Head of caudate nucleus (tissue), 42 donors: ENCODE data around the gene PTGES3L.
"Not testable (repeated sequence)": the region's sequence is repeated elsewhere in the genome, so short reads cannot be mapped to it uniquely, and the experiment has no call there.

Source experiments
- DNase-seq, 42 donors: peaks; one replicate each; pipeline versions ENCODE4 v3.0.0 to v3.0.0-alpha.2; 2020 to 2021; ENCODE audit warnings: mixed read lengths in 7 of 42
- intact Hi-C: fragments of 100-400 bp; cut with DNase I; formaldehyde crosslinking; loops from one replicate; pipeline ENCODE4 v1.15.0; 2022

The PTGES3L gene

GRCh38 chr17:42991471-42991870 lies 11.6 kb upstream of the PTGES3L start:
- intact Hi-C loops: loop anchor here (10.0 kb wide), 1 partner anchor 147 kb away; the partner anchor contains the start of gene AOC2
- no peak for DNase-seq

- intact Hi-C loops: loop anchor here (10.0 kb wide), 1 partner anchor 145 kb away; the partner anchor contains the start of gene AOC2
- no peak for DNase-seq
Observed at GRCh38 chr17:42989726-42990652, 10.1 kb upstream of the PTGES3L start.

DNA sequence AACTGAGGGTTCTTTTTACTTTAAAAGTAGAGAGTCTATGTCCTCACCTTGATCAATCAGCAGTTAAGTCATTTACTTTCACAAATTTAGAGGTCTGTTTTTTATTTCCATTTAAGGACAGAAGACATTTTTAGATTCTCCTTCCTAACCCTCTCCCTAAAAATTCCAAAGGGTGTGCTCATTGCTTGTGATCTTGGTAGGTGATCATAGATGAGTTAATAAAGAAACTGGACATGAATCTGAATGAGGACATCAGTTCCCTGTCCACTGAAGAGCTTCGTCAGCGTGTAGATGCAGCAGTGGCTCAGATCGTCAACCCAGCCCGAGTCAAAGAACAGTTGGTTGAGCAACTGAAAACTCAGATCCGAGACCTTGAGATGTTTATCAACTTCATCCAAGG lies 9.3 kb upstream of the PTGES3L start:
- intact Hi-C loops: no loop called here
- no peak for DNase-seq

DNA sequence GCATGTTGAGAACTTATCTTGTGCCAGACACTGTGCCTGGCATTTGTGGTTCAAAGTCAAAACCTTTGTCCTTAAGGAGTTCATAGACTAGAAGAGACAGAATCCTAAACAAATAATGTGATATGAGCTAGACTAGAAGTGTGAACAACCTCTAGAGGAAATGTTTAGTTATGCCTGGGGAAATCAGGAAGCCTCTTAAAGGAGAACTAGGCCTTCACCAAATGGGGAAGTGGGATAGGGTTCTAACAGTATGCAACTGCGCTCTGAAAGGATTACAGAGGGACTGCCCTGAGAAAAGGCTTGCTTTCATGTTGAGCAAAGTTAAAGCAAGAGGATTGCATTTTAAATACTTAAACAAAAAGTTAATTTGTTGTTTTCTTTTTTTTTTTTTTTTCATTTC lies 5.3 kb upstream of the PTGES3L start:
- intact Hi-C loops: no loop called here
- DNase-seq: no peak

DNA sequence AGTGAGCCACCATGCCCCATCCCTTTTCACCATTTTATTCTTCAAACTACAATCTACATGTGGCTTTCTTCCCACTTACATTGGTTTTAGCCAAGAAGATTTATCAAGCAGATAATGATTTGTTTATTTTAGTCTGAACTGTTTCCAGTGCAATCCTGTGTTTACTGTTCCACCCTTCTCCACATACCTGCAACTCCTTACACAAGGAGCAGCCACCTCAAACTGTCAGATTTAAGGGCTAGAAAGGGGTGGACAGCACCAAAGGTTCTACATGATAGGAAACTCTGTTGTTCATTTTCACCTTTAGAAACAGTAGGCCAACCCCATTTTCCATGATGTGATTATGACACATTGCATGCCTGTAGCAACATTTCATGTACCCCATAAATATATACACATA lies 2.4 kb upstream of the PTGES3L start:
- intact Hi-C loops: no loop called here
- DNase-seq: no peak

DNA sequence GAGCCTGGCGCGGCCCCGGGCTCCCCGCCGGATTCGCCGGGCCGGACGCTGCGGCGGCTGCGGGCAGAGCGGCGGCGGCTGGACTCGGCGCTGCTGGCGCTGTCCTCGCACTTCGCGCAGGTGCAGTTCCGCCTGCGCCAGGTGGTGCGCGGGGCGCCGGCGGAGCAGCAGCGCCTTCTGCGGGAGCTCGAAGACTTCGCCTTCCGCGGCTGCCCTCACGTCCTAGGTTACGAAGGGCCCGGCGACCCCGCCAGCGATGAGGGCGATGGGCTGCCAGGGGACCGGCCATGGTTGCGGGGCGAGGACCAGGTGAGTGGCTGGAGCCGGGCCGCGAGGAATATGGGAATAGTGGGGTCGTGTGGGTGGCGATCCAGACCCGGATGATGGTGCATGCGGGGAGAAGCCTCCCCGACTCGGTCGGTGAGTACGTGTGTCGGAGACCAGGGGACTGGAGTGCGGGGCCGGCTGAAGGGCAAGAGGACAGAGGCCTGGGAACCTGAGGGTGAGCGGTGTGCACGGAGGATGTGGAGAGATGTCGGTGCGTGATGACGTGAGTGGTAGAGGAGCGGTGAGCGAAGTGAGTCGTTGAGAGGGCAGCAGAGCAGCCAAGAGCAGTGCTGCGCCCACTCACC lies 1.0 kb upstream of the PTGES3L start:
- intact Hi-C loops: no loop called here
- peak; percentile 32 to 91 (median 68) for DNase-seq

- DNase-seq: peak; percentile 83 to 97 (median 93)
- intact Hi-C loops: no loop called here
Observed at GRCh38 chr17:42980274-42980765, 440 bp upstream of the PTGES3L start, which contains the start of gene RUNDC1. TSS of gene RUNDC1 (plus strand) at chr17:42980565. CDS start at chr17:42980577, 12 bp downstream.

DNA sequence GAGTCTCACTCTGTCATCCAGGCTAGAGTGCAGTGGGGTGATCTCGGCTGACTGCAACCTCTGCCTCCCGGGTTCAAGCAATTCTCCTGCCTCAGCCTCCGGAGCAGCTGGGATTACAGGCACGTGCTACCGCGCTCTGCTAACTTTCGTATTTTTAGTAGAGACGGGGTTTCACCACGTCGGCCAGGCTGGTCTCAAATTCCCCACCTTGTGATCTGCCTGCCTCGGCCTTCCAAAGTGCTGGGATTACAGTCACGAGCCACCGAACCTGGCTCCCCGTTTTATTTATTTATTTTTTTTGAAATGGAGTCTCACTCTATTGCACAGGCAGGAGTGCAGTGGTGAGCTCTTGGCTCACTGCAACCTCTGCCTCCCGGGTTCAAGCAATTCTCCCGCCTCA lies 4.2 kb downstream of the PTGES3L start:
- DNase-seq, intact Hi-C loops: not testable (repeated sequence)

GRCh38 chr17:42975265-42975664 lies 4.6 kb downstream of the PTGES3L start:
- DNase-seq: no peak
- intact Hi-C loops: no loop called here

- DNase-seq: not testable (repeated sequence)
Observed at GRCh38 chr17:42973323-42973722, 6.6 kb downstream of the PTGES3L start.

GRCh38 chr17:42971589-42971988 lies 8.3 kb downstream of the PTGES3L start:
- no peak for DNase-seq
- intact Hi-C loops: no loop called here

More at GRCh38 chr17:42973323-42973722, 6.6 kb downstream of the PTGES3L start:
- intact Hi-C loops: not testable (repeated sequence)

DNA sequence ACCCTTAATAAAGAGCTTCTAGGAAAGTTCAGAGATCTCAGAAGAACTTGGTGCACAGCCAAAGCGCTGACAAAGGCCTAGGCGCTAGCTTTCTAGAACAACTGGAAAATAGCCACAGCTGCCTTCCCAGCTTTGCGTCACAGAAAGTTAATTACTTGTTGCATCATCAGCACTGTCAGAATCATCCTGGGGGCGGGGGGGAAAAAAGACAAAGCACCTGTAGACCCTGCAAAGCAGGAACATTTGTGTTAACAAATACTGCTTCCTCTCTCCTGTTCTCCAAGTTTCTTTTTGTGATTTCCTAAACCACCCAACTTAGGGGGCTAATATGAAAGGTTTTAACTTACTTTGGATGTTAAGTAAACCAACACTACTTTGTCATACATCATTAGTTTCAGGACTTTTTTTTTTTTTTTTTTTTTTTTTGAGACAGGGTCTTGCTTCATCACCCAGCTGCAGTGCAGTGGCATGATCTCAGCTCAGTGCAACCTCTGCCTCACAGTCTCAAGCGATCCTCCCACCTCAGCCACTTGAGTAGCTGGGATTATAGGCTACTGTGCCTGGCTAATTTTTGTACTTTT lies 10.8 kb downstream of the PTGES3L start:
- DNase-seq: no peak
- intact Hi-C loops: no loop called here

DNA sequence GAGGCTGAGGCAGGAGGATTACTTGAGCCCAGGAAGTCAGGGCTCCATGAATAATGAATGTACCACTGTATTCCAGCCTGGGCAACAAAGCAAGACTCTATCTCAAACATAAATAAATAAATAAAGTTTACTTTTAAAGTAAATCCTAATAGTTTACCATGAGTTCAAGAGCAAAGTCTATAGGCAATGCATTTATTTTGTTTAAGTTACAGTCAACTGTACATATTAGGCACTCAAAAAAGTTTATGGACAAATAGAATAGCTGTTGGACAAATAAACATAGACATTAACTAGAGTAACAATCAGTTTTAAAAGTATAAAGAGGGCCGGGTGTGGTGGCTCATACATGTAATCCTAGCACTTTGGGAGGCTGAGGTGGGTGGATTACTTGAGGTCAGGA lies 12.0 kb downstream of the PTGES3L start:
- intact Hi-C loops: no loop called here

DNA sequence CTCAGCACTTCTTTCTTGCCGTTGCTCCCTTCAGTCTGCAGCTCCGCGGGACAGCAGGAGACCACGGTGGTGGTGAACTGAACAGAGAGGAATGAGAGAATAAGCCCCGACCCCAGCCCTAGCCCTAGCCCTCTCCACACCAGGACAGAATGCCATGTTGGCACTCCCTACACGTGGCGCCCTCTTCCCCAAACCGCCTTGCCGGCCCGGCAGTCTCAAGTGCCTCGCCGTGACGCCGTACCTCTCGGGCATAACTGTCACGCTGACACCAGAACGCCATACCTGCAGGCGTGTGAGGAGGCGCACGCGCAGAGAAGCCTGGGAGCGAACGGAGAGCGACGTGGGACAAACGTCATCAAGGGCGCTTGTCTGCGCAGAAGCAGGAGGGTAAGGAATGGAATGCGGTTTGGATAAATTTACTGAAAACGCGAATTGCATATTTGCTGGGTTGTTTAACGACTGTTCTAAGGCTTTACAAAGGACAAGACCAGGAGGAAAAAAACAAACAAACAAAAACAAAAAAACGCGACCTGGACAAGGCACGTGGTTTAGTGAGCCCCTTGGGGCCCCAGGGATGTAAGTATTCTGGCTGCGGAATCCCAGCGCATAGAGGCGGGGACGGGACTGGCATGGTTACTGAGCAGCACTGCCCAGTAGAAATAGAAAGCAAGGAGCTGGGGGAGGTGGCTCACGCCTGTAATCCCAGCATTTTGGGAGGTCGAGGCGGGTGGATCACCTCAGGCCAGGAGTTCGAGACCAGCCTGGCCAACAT lies 15.5 kb downstream of the PTGES3L start, which contains the start of gene AARSD1:
Gene AARSD1, minus strand, starts transcription at position 294 of the 772 bp plus-strand sequence. Its CDS starts 14 bp downstream, at position 280.
- intact Hi-C loops: no loop called here
- DNase-seq: peak; percentile 79 to 95 (median 91)

More for the DNA sequence above, 12.0 kb downstream of the PTGES3L start:
- DNase-seq: no peak

GRCh38 chr17:42953669-42954068 lies 26.2 kb downstream of the PTGES3L start:
- intact Hi-C loops: no loop called here
- DNase-seq: no peak

DNA sequence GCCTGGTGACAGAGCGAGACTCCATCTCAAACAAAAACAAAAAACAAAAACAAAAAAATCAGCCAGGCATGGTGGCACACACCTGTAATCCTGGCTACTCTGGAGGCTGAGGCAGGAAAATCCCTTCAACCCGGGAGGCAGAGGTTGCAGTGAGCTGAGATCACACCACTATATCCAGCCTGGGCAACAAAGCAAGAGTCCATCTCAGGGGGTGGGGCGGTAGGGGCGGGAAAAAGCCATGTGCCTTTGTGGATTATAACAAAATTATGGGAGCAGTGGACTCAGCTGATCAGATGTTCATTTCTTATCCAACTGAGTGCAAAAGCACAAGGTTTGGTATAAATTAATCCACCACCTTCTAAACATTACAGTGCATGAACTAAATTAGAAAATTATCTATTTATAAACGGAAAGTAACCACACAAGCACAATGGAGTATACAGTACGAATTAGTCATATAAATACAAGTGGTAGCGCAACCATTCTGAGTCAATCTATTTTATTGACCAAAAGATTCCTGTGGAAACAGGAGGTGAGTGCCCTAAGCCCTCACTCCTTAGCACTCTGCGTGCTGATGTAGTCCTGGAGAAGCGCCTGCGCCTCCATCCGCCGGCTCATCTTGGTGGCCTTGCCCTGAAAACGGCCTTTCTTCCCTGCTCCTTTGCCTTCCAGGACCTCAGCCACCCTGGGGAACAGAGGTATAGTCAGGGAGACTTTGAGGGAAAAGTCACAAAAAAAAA lies 29.7 kb downstream of the PTGES3L start:
- no peak for DNase-seq
- intact Hi-C loops: no loop called here

DNA sequence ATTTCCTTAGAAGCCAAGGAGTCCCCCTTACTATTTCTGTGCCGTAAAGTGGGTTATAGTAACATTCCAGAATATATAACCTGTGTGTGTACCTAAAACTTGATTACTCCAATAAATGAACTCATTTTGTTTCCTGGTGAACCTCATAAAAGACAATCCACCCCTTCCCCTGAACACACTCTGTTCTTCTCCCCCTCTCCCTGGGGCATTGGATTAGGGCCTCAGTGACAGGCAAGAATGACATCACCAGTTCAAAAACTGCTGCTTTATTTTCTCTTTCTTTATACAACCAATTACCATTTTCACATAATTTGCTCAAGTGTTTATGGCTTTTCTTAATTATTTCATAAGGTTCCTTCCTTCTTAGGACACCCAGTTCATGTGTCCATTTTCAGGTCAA lies 33.1 kb downstream of the PTGES3L start:
- DNase-seq: no peak

DNA sequence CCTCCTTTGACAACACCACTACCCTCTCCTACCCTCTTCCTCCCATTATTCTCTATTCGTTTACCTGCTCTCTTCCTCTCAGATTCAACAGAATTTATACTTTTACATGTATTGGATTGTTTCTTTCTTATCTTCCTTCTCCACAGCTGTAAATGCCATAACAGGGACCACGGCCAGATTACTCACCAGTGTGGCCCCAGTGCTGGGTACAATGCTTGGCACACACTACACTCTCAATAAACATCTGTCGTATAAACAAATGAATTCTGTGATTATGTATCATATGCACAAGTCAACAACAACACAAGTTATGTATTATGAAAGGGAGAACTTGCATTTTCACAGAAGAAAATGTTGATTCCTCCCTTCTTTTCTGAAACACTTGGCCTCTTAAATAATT lies 35.7 kb downstream of the PTGES3L start:
- intact Hi-C loops: no loop called here
- DNase-seq: no peak

More for the DNA sequence above, 33.1 kb downstream of the PTGES3L start:
- intact Hi-C loops: no loop called here
